Neural cell (in vitro differentiated cells): Measurements from ENCODE around the gene DCLK1. TPM values are rescaled to one million over a fixed set of nuclear protein-coding genes. Genes with fewer than 3 reads are reported as not detected.

Experiments used
- H2AFZ ChIP-seq: fragments of 200-600, 300-800 bp; sonication (generic), shearing (Covaris generic); 2 replicates; pipeline ENCODE4 v1.6.0; 2014; ENCODE audit warnings: low read depth, mild to moderate bottlenecking, antibody characterized with exemption, low read length, moderate library complexity
- H3F3A ChIP-seq: fragments of 200-600 bp; shearing (Covaris generic); 2 replicates; pipeline ENCODE4 v1.6.1; 2016; ENCODE audit warnings: mild to moderate bottlenecking, moderate library complexity, mixed read lengths, antibody characterized with exemption, low read length; ENCODE audit not compliant: insufficient read depth, poor library complexity, severe bottlenecking
- H3K27ac ChIP-seq: fragments of 200-600, 300-800 bp; sonication (generic), shearing (Covaris generic); 2 replicates; pipeline ENCODE4 v1.5.1; 2014; ENCODE audit warnings: mild to moderate bottlenecking, low read length, moderate library complexity
- H3K27me3 ChIP-seq: fragments of 300-800, 200-600 bp; sonication (generic), shearing (Covaris generic); 2 replicates; pipeline ENCODE4 v1.6.0; 2014; ENCODE audit warnings: mild to moderate bottlenecking, low read depth, low read length, moderate library complexity; ENCODE audit not compliant: insufficient read depth
- H3K36me3 ChIP-seq: fragments of 300-800, 200-600 bp; sonication (generic), shearing (Covaris generic); 2 replicates; pipeline ENCODE4 v1.5.1; 2014; ENCODE audit warnings: mild to moderate bottlenecking, antibody characterized with exemption, low read length, moderate library complexity; ENCODE audit not compliant: insufficient read depth
- H3K4me2 ChIP-seq: fragments of 300-800, 200-600 bp; sonication (generic), shearing (Covaris generic); 2 replicates; pipeline ENCODE4 v1.6.0; 2014; ENCODE audit warnings: mild to moderate bottlenecking, low read length
- H3K4me3 ChIP-seq: fragments of 300-800, 200-600 bp; sonication (generic), shearing (Covaris generic); 2 replicates; pipeline ENCODE4 v1.5.1; 2014; ENCODE audit warnings: mild to moderate bottlenecking, low read length, moderate library complexity
- H3K79me2 ChIP-seq: fragments of 200-600 bp; shearing (Covaris generic); replicated peaks from 2 replicates; pipeline ENCODE4 v1.6.0; 2014; ENCODE audit warnings: mild to moderate bottlenecking, low read length, moderate library complexity; ENCODE audit not compliant: insufficient read depth
- H3K9ac ChIP-seq: fragments of 300-800, 200-600 bp; sonication (generic), shearing (Covaris generic); 2 replicates; pipeline ENCODE4 v1.6.1; 2016; ENCODE audit warnings: mild to moderate bottlenecking, low read length, mixed read lengths
- H3K9me2 ChIP-seq: fragments of 200-600 bp; shearing (Covaris generic); 2 replicates; pipeline ENCODE4 v1.6.1; 2016; ENCODE audit warnings: mild to moderate bottlenecking, low read length, mixed read lengths; ENCODE audit not compliant: insufficient read depth
- H3K9me3 ChIP-seq: fragments of 200-600, 300-800 bp; sonication (generic), shearing (Covaris generic); 2 replicates; pipeline ENCODE4 v1.6.1; 2016; ENCODE audit warnings: mild to moderate bottlenecking, mixed run types, low read length, moderate library complexity, mixed read lengths
- H4K20me1 ChIP-seq: fragments of 200-600 bp; shearing (Covaris generic); 2 replicates; pipeline ENCODE4 v1.6.1; 2016; ENCODE audit warnings: mild to moderate bottlenecking, mixed run types; ENCODE audit not compliant: insufficient read depth
- EP300 ChIP-seq: fragments of 450-650 bp; conservative IDR thresholded peaks from 2 replicates; pipeline ENCODE4 v1.6.1; 2014; ENCODE audit warnings: antibody characterized with exemption, mild to moderate bottlenecking, moderate library complexity; ENCODE audit not compliant: poor library complexity, severe bottlenecking
- EZH2 ChIP-seq: fragments of 200-600, 300-800 bp; shearing (Covaris generic), sonication (generic); IDR thresholded peaks from 2 replicates; pipeline ENCODE4 v1.6.1; 2014; ENCODE audit warnings: antibody characterized with exemption, low read length, borderline replicate concordance, mild to moderate bottlenecking; ENCODE audit not compliant: insufficient read depth, poor library complexity, severe bottlenecking
- MXI1 ChIP-seq: fragments of 450-650 bp; conservative IDR thresholded peaks from 2 replicates; pipeline ENCODE4 v1.6.1; 2014; ENCODE audit warnings: antibody characterized with exemption, mild to moderate bottlenecking; ENCODE audit not compliant: poor library complexity, severe bottlenecking
- POLR2AphosphoS5 ChIP-seq: IDR thresholded peaks from 2 replicates; pipeline ENCODE4 v1.6.1; 2012
- RAD21 ChIP-seq: fragments of 450-650 bp; conservative IDR thresholded peaks from 2 replicates; pipeline ENCODE4 v1.6.1; 2014; ENCODE audit warnings: antibody characterized with exemption, mild to moderate bottlenecking, moderate library complexity
- SMC3 ChIP-seq: fragments of 450-650 bp; conservative IDR thresholded peaks from 2 replicates; pipeline ENCODE4 v1.6.1; 2014; ENCODE audit warnings: antibody characterized with exemption, mild to moderate bottlenecking, moderate library complexity; ENCODE audit not compliant: poor library complexity
- TAF1 ChIP-seq: IDR thresholded peaks from 2 replicates; pipeline ENCODE4 v1.6.1; 2012; ENCODE audit warnings: low read depth
- polyA plus RNA-seq: library from polyadenylated mRNA; depleted of rRNA; stranded (reverse); fragments of >200 nt; gene quantifications from 2 replicates; pipeline ENCODE4 v1.2.3, GENCODE V29; 2014
- TF ChIP-seq, protein P1 (sequence below): fragments of 450-650 bp; IDR thresholded peaks from 2 replicates; pipeline ENCODE4 v1.5.1; 2014; ENCODE audit warnings: antibody characterized with exemption, mild to moderate bottlenecking, moderate library complexity; ENCODE audit not compliant: poor library complexity, severe bottlenecking
- TF ChIP-seq, protein P2 (sequence below): IDR thresholded peaks from 2 replicates; pipeline ENCODE4 v1.6.1; 2012; ENCODE audit warnings: borderline replicate concordance

DCLK1 gene
- polyA plus RNA-seq, 1 donor from 2014 or later, result 124 TPM

DNA sequence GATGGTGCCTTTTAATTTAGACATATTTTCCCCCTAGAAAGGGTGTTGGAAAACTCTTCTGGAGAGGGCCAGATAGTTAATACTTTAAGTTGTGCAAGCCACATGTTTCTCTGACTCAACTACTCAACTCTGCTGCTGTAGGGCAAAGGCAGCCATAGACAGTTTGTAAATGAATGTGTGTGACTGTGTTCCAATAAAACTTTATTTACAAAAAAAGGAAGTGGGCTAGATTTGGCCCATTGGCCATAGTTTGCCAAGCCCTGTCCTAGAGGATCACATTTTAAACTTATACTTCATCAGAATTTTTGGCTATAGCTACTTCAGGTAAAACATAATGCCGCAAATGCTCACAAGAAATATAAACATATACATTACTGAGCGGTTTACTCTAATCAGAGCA is 348.4 kb downstream of the DCLK1 start:
- H3K4me3 ChIP-seq, result no peak overlapping the region
- no peak for TF ChIP-seq SMC3
- TF ChIP-seq, protein P1, sequence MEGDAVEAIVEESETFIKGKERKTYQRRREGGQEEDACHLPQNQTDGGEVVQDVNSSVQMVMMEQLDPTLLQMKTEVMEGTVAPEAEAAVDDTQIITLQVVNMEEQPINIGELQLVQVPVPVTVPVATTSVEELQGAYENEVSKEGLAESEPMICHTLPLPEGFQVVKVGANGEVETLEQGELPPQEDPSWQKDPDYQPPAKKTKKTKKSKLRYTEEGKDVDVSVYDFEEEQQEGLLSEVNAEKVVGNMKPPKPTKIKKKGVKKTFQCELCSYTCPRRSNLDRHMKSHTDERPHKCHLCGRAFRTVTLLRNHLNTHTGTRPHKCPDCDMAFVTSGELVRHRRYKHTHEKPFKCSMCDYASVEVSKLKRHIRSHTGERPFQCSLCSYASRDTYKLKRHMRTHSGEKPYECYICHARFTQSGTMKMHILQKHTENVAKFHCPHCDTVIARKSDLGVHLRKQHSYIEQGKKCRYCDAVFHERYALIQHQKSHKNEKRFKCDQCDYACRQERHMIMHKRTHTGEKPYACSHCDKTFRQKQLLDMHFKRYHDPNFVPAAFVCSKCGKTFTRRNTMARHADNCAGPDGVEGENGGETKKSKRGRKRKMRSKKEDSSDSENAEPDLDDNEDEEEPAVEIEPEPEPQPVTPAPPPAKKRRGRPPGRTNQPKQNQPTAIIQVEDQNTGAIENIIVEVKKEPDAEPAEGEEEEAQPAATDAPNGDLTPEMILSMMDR, result no peak
- TF ChIP-seq EP300, result no peak
- TF ChIP-seq EZH2, result no peak
- TF ChIP-seq TAF1, result no peak
- H3K4me2 ChIP-seq, result no peak overlapping the region
- no peaks in the 10 kb centered on the region for H3F3A ChIP-seq
- no peaks in the 10 kb centered on the region for H3K79me2 ChIP-seq
- H3K27me3 ChIP-seq, result no peaks in the 10 kb centered on the region
- no peaks in the 10 kb centered on the region for H3K9me3 ChIP-seq
- H3K9ac ChIP-seq, result no peak overlapping the region
- H4K20me1 ChIP-seq, result no peaks in the 10 kb centered on the region
- H2AFZ ChIP-seq, result no peak overlapping the region
- no peaks in the 10 kb centered on the region for H3K9me2 ChIP-seq
- H3K27ac ChIP-seq, result no peak overlapping the region
- peaks cover 18% of the 10 kb centered on the region for H3K36me3 ChIP-seq

DNA sequence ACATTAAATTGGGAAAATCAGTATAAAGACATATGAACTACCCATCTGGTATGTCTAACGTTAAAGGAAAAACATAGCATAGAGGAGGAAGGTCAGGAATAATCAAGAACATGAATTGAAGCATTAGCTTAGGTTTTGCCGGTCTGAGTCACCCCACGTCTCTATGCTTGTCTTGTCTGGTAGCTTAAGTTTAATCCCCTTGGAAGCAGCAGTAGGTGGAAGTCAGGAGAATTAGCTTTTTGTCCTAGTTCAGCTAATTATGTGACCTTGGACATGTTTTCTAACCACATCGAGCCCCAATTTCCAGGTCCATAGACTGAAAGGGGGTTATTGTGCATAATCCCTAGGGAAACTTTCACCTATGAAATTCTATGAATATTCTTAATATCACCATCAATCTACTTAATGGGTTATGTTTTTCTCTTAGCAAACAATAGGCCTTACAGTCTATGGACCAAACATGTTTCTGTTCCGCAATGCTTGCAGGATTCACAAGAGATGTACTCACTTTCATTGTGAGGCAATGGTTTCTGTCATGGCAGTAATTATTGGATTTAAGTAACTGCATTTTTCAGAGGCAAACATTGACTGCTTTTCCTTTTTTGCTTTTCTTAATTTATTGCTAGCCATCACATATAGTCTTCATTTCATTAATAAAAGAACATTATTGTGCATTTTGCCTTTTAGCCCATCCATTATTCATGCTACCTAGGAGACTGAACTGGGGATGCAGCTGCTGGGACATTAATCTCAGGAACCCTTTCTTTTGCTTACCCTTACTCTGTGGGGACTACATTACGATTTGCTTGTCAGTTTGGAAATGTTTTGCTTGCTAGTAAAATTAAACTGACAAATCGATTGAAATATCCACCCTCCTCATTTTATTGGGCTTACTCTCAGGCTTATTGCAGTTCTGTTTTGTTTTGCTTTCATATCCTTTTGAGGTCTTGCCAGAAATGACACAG is 349.9 kb downstream of the DCLK1 start:
- H3K9me2 ChIP-seq, result no peaks in the 10 kb centered on the region
- H2AFZ ChIP-seq, result no peak overlapping the region
- H3K9ac ChIP-seq, result no peak overlapping the region
- no peak overlapping the region for H3K27ac ChIP-seq
- H3K27me3 ChIP-seq, result no peaks in the 10 kb centered on the region
- TF ChIP-seq EP300 (no peak), RAD21 (no peak), MXI1 (no peak), TAF1 (no peak), POLR2AphosphoS5 (no peak), SMC3 (no peak), EZH2 (no peak)
- TF ChIP-seq, protein P1, result no peak
- TF ChIP-seq, protein P2, sequence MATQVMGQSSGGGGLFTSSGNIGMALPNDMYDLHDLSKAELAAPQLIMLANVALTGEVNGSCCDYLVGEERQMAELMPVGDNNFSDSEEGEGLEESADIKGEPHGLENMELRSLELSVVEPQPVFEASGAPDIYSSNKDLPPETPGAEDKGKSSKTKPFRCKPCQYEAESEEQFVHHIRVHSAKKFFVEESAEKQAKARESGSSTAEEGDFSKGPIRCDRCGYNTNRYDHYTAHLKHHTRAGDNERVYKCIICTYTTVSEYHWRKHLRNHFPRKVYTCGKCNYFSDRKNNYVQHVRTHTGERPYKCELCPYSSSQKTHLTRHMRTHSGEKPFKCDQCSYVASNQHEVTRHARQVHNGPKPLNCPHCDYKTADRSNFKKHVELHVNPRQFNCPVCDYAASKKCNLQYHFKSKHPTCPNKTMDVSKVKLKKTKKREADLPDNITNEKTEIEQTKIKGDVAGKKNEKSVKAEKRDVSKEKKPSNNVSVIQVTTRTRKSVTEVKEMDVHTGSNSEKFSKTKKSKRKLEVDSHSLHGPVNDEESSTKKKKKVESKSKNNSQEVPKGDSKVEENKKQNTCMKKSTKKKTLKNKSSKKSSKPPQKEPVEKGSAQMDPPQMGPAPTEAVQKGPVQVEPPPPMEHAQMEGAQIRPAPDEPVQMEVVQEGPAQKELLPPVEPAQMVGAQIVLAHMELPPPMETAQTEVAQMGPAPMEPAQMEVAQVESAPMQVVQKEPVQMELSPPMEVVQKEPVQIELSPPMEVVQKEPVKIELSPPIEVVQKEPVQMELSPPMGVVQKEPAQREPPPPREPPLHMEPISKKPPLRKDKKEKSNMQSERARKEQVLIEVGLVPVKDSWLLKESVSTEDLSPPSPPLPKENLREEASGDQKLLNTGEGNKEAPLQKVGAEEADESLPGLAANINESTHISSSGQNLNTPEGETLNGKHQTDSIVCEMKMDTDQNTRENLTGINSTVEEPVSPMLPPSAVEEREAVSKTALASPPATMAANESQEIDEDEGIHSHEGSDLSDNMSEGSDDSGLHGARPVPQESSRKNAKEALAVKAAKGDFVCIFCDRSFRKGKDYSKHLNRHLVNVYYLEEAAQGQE, result no peak
- H3K79me2 ChIP-seq, result no peaks in the 10 kb centered on the region
- no peaks in the 10 kb centered on the region for H3F3A ChIP-seq
- H3K36me3 ChIP-seq, result peaks cover 19% of the 10 kb centered on the region
- H4K20me1 ChIP-seq, result no peaks in the 10 kb centered on the region
- no peak overlapping the region for H3K4me2 ChIP-seq
- H3K4me3 ChIP-seq, result no peak overlapping the region
- no peaks in the 10 kb centered on the region for H3K9me3 ChIP-seq
